Measurements from ENCODE around the gene CMTM1. TPM values are rescaled to one million over a fixed set of nuclear protein-coding genes. Genes with fewer than 3 reads are reported as not detected.

CMTM1 gene
- total RNA-seq, 1 experiment from 2014 or later, result 2.6 TPM

DNA sequence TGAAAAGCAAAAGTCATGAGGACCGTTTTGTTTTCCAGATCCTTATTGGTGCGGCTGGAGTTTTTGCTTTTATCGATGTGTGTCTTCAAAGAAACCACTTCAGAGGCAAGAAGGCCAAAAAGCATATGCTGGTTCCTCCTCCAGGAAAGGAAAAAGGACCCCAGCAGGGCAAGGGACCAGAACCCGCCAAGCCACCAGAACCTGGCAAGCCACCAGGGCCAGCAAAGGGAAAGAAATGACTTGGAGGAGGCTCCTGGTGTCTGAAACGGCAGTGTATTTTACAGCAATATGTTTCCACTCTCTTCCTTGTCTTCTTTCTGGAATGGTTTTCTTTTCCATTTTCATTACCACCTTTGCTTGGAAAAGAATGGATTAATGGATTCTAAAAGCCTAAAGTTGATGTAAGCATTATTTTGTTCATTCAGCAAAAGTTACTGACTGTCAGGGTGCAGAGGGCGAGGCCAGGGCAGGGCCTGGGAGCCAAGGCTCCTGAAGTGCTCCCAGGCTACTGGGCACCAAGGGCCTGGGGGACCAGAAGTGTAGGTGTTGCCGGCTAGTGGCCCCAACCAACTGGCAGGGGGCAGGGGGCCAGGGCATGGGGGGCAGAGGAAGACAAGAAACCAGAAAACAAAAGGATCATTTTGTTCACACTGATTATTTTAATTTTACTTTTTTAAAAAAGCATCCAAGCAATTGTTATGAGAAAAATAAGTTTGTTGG is 21.8 kb downstream of the CMTM1 start:
- Histone ChIP-seq H4K5ac (ENCODE audit: insufficient read length, low read depth, low read length) (no peak overlapping the region), H2AFZ (ENCODE audit: low read length) (no peak overlapping the region), H4K8ac (replicated peaks; ENCODE audit: insufficient read length, low read depth, low read length) (no peak overlapping the region), H3K27ac (ENCODE audit: insufficient read length, low read depth, low read length) (no peak overlapping the region), H3K23me2 (ENCODE audit: insufficient read length, low read depth, low read length, poor library complexity, severe bottlenecking) (no peaks in the 10 kb centered on the region), H3K9me3 (ENCODE audit: control insufficient read depth, low read depth, low read length) (no peaks in the 10 kb centered on the region), H3K4me1 (ENCODE audit: insufficient read depth, low read length) (no peaks in the 10 kb centered on the region), H2BK12ac (ENCODE audit: insufficient read length, low read depth, low read length) (no peak overlapping the region), H3K27me3 (ENCODE audit: insufficient read depth, low read length) (no peaks in the 10 kb centered on the region), H3K4ac (ENCODE audit: low read depth, low read length) (no peak overlapping the region), H4K20me1 (ENCODE audit: control insufficient read depth, insufficient read depth, insufficient read length) (no peaks in the 10 kb centered on the region), H3K14ac (ENCODE audit: insufficient read depth, low read length) (no peak overlapping the region), H2BK20ac (ENCODE audit: low read depth, low read length, poor library complexity, severe bottlenecking) (no peak overlapping the region), H2BK5ac (ENCODE audit: insufficient read length, low read length) (no peak overlapping the region), H3K4me2 (ENCODE audit: insufficient read depth, insufficient read length, low read length) (no peak overlapping the region), H2AK5ac (ENCODE audit: insufficient read length, low read length) (no peak overlapping the region), H4K91ac (ENCODE audit: insufficient read length, low read depth, low read length) (no peak overlapping the region), H3K9ac (ENCODE audit: extremely low read depth, insufficient read length, low read length) (no peak overlapping the region), H3K79me1 (ENCODE audit: insufficient read depth, low read depth, low read length, poor library complexity, severe bottlenecking) (no peaks in the 10 kb centered on the region), H3T11ph (ENCODE audit: low read length) (no peak overlapping the region), H3K23ac (ENCODE audit: insufficient read length, low read depth, low read length) (no peak overlapping the region), H2BK120ac (ENCODE audit: low read depth, low read length, poor library complexity, severe bottlenecking) (no peak overlapping the region), H3K79me2 (ENCODE audit: insufficient read depth, low read length) (no peaks in the 10 kb centered on the region), H2BK15ac (ENCODE audit: low read depth, low read length) (no peak overlapping the region), H3K56ac (ENCODE audit: insufficient read length, low read depth, low read length) (no peak overlapping the region), H3K18ac (ENCODE audit: insufficient read length, low read depth, low read length) (no peak overlapping the region)
- H3K9me3 Mint-ChIP-seq, result no peaks in the 10 kb centered on the region
- H3K27ac Mint-ChIP-seq, result no peak overlapping the region; a peak in 1 of 7 replicates
- no peak for TF ChIP-seq CTCF (conservative IDR thresholded peaks at IDR 0.05)
- WGBS (ENCODE audit: extremely low coverage, insufficient read length, low lambda C conversion rate), result no CpG with 5 or more reads among the region's 7 CpGs
- no peak overlapping the region for H3K4me3 Mint-ChIP-seq
- H3K27me3 Mint-ChIP-seq (ENCODE audit: low read depth), result no peaks in the 10 kb centered on the region; the same call in 1 of the 2 replicates
- no peaks in the 10 kb centered on the region for H3K36me3 Mint-ChIP-seq (ENCODE audit: insufficient read depth in 1 of 3, low read depth in 3 of 3)
- no peak for DNase-seq
- peaks cover 12 to 20% of the 10 kb centered on the region in 2 experiments for H3K4me1 Mint-ChIP-seq

All from H9 (cell line).